Esophagus squamous epithelium (tissue), 5 donors: ENCODE measurements around the gene HOXA7. TPM values are rescaled to one million over a fixed set of nuclear protein-coding genes. Genes with fewer than 3 reads are reported as not detected.

Experiments used
- DNase-seq: peaks from one replicate; lab custom pipeline; 2025; lab: John Stamatoyannopoulos, UW
- H3K27ac ChIP-seq, 4 donors: fragments of 200-600 bp; sonication (generic); one replicate each; pipeline ENCODE4 v1.5.1; 2016 to 2019; ENCODE audit warnings: mild to moderate bottlenecking in 1 of 4
- H3K27me3 ChIP-seq, 4 donors: fragments of 200-600 bp; sonication (generic); 1 replicate in 3 of 4; 2 replicates in 1 of 4; pipeline versions ENCODE4 v1.5.1 to v1.6.0; 2017 to 2021; ENCODE audit warnings: antibody characterized with exemption in 1 of 4
- H3K36me3 ChIP-seq, 3 donors: fragments of 200-600 bp; sonication (generic); one replicate each; pipeline ENCODE4 v1.5.1; 2016 to 2019
- H3K4me1 ChIP-seq, 3 donors: fragments of 200-600 bp; sonication (generic); one replicate each; pipeline ENCODE4 v1.5.1; 2017 to 2019
- H3K4me3 ChIP-seq, 4 donors: fragments of 200-600 bp; sonication (generic); 1 replicate in 3 of 4; 2 replicates in 1 of 4; pipeline ENCODE4 v1.5.1; 2016 to 2019; ENCODE audit warnings: mild to moderate bottlenecking in 2 of 4, moderate library complexity in 1 of 4
- H3K9me3 ChIP-seq, 3 donors: fragments of 200-600 bp; sonication (generic); one replicate each; pipeline ENCODE4 v1.5.1; 2016 to 2019
- POLR2A ChIP-seq, 4 donors: fragments of 450-650 bp; IDR thresholded peaks; one replicate each; pipeline ENCODE4 v1.6.1; 2017; ENCODE audit warnings: antibody characterized with exemption in 4 of 4, mild to moderate bottlenecking in 4 of 4, moderate library complexity in 3 of 4
- WGBS, 2 donors: methylation state at CpG; one replicate each; pipeline ENCODE4 v1.1.5; 2018; 5-methylcytosine and 5-hydroxymethylcytosine counted together
- intact Hi-C: fragments of 100-400 bp; cut with DNase I; formaldehyde crosslinking; loops from one replicate; pipeline ENCODE4 v1.15.0; 2022
- total RNA-seq, 4 donors: library from RNA; depleted of rRNA; stranded (reverse); fragments of >200 nt; gene quantifications; one replicate each; pipeline ENCODE4 v1.1.0, GENCODE V29; 2016
- TF ChIP-seq, protein P1 (sequence below), 6 experiments: fragments of 450-650 bp in 4 of 6; fragments of 200-600 bp in 2 of 6; sonication (generic) in 2 of 6; IDR thresholded peaks; one replicate each; pipeline ENCODE4 v1.5.1; 2016 to 2019; ENCODE audit warnings: antibody characterized with exemption in 6 of 6, mild to moderate bottlenecking in 4 of 6, moderate library complexity in 4 of 6
- donor health status: DM: yes; HTN: yes; CAD: no.

Gene HOXA7
- total RNA-seq, 4 donors from 2014 or later, result 0.23 to 0.76 (median 0.48) TPM

GRCh38 chr7:27177795-27178320 lies 21.4 kb upstream of the HOXA7 start:
- H3K4me1 ChIP-seq, result peaks cover 18 to 31% (median 27%) of the 10 kb centered on the region in 3 donors
- H3K27ac ChIP-seq, result no peak overlapping the region
- TF ChIP-seq POLR2A (IDR thresholded peaks at IDR 0.05), result no peak
- TF ChIP-seq, protein P1, sequence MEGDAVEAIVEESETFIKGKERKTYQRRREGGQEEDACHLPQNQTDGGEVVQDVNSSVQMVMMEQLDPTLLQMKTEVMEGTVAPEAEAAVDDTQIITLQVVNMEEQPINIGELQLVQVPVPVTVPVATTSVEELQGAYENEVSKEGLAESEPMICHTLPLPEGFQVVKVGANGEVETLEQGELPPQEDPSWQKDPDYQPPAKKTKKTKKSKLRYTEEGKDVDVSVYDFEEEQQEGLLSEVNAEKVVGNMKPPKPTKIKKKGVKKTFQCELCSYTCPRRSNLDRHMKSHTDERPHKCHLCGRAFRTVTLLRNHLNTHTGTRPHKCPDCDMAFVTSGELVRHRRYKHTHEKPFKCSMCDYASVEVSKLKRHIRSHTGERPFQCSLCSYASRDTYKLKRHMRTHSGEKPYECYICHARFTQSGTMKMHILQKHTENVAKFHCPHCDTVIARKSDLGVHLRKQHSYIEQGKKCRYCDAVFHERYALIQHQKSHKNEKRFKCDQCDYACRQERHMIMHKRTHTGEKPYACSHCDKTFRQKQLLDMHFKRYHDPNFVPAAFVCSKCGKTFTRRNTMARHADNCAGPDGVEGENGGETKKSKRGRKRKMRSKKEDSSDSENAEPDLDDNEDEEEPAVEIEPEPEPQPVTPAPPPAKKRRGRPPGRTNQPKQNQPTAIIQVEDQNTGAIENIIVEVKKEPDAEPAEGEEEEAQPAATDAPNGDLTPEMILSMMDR (IDR thresholded peaks at IDR 0.05), result no peak
- peaks cover 30 to 100% (median 69%) of the 10 kb centered on the region in 4 donors for H3K27me3 ChIP-seq
- intact Hi-C loops, result no loop called here
- no peak for DNase-seq
- H3K36me3 ChIP-seq, result no peaks in the 10 kb centered on the region
- 82 to 85% methylated on average over 4 to 5 of the region's 5 CpGs for WGBS, 2 donors
- H3K4me3 ChIP-seq, result no peak overlapping the region
- H3K9me3 ChIP-seq, result no peaks in the 10 kb centered on the region

DNA sequence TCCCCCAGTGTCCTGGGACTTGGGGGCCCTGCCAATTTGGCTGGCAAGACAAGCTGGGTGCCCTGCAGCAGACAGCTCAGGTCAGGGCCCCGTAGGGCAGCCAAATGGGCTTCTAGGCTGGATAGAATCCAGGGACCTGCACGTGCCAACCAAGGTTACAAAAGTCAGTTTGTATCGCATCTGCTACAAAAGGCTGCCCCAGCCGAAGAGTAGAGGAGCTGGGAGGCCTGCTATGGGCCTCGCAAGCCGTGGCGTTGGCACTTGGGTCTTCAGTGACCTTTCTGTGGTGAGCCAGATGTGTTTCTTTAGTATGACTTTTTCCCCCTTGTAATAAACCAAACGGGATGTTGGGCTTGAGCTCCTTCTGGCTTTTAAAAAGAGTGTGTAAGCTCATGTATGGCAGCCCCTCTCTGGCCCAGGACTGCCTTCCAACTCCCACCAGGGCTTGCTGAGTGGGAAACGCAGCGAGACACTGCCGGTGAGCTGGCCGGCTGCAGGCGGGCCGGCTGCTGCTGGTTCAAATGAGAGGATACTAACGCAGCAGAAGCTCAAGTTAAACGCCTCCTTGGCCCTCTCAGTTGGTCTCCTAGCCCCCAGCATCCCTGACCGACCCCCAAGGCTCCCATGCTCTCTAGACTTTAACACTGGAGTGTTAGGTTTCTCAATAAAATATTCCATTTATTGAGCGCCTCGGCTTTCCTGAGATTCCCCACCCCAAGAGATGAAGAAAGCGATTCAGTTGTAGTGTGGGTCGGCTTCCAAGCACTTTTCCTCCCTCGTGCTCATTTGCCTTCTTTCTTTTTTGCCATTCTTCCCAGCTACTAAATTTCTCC lies 20.7 kb upstream of the HOXA7 start:
- H3K4me1 ChIP-seq, result peaks cover 21 to 36% (median 31%) of the 10 kb centered on the region in 3 donors
- H3K36me3 ChIP-seq, result no peaks in the 10 kb centered on the region
- intact Hi-C loops, result no loop called here
- H3K9me3 ChIP-seq, result no peaks in the 10 kb centered on the region
- no peak for DNase-seq
- H3K27ac ChIP-seq, result no peak overlapping the region
- TF ChIP-seq, protein P1 (IDR thresholded peaks at IDR 0.05), result no peak
- H3K4me3 ChIP-seq, result no peak overlapping the region
- 84 to 85% methylated on average over 19 to 22 of the region's 22 CpGs for WGBS, 2 donors
- H3K27me3 ChIP-seq, result peaks cover 35 to 100% (median 68%) of the 10 kb centered on the region in 4 donors

GRCh38 chr7:27176524-27176845 lies 20.0 kb upstream of the HOXA7 start:
- H3K27ac ChIP-seq, result no peak overlapping the region
- WGBS, 2 donors, result 92 to 100% methylated on average over 1 to 3 of the region's 3 CpGs
- H3K36me3 ChIP-seq, result no peaks in the 10 kb centered on the region
- no peak for DNase-seq
- no peaks in the 10 kb centered on the region for H3K9me3 ChIP-seq
- peaks cover 36 to 100% (median 70%) of the 10 kb centered on the region in 4 donors for H3K27me3 ChIP-seq
- peaks cover 25 to 43% (median 31%) of the 10 kb centered on the region in 3 donors for H3K4me1 ChIP-seq
- no peak overlapping the region for H3K4me3 ChIP-seq
- no peak for TF ChIP-seq POLR2A (IDR thresholded peaks at IDR 0.05)
- TF ChIP-seq, protein P1 (IDR thresholded peaks at IDR 0.05), result no peak
- intact Hi-C loops, result no loop called here

- Histone ChIP-seq H3K9me3 (no peaks in the 10 kb centered on the region), H3K4me3 (no peak overlapping the region), H3K27me3 (peaks cover 42 to 100% (median 73%) of the 10 kb centered on the region in 4 donors), H3K36me3 (no peaks in the 10 kb centered on the region), H3K4me1 (peaks cover 26 to 48% (median 31%) of the 10 kb centered on the region in 3 donors), H3K27ac (no peak overlapping the region)
- DNase-seq, result no peak
- TF ChIP-seq, protein P1 (IDR thresholded peaks at IDR 0.05), result no peak
- no peak for TF ChIP-seq POLR2A (IDR thresholded peaks at IDR 0.05)
- intact Hi-C loops, result no loop called here
- WGBS, 2 donors, result 79 to 80% methylated on average over 12 to 19 of the region's 40 CpGs
Measured at GRCh38 chr7:27175626-27176523, 19.4 kb upstream of the HOXA7 start.
